NCI-H2029 (cell line): Measurements from ENCODE around the gene PCK2.

Experiments
- DNase-seq: peaks from one replicate; lab custom pipeline; 2025; lab: John Stamatoyannopoulos, UW

PCK2 gene

DNA sequence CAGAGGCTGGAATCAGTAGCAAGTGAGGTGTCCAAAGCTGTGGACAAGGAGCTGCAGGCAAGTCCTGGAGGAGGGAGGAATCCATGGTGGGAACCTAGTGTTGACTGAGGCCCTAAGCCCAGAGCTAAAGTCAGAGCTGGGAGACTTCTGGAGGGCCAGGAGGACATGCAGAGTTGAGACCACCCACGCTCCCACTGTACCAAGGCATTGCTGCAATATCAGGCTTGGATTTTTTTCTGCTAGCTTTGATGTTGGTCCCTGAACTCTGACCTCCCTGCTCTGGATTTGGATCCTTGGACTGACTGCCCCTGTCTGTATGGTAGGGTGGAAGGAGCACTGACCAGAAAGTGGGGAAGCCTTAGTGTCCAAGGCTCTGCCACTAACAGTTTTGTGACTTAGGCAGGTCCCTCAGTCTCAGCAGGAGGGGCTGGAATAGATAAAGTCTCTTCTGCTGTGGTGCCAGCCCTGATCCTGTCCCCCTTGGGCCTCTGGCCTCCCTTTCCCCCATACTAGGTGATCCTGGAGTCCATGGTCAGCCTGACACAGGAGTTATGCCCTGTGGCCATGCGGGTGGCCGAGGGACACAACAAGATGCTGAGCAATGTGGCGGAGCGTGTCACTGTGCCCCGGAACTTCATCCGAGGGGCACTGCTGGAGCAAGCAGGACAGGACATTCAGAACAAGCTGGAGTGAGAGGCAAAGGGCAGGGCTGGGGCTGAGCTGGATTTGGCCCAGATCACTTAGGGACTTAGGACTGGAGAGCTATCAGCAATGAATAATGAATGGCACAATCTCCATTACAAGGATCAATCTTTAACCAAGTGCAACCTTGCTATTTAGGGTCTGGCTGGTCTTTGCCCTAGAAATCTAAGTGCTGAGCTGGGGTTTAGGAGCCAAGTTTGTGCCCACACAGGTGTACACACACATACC, 32.9 kb upstream of the PCK2 start:
- DNase-seq, result no peak

DNA sequence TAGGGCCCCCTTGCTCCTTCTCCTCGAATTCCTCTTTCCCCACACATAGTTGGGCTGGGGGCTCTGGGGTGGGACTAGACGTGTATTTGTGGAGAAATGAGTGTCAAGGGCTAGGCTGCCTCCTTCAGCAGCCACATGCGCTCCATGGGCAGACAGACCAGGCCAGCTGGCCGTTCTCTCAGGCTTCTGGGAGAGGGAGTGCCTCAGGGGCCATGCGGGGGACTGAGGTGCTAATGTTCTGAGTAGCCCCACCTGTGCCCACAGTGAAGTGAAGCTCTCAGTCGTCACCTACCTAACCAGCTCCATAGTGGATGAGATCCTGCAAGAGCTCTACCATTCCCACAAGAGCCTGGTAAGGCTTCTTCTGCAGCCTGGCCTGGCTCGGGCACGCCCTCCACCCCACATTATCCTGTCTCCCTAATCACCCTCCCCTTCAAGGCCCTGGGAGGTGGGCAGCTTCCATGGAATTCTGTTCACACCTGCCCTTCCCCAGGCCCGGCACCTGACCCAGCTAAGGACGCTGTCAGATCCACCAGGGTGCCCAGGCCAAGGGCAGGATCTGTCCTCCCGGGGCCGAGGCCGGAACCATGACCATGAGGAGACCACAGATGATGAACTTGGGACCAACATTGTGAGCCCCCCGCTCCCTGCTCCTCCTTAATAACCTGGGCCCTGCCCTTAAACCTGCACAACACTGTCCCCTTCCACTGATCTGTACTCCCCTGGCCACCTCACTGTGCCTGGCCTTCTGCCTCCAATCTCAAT, 31.7 kb upstream of the PCK2 start:
- no peak for DNase-seq

DNA sequence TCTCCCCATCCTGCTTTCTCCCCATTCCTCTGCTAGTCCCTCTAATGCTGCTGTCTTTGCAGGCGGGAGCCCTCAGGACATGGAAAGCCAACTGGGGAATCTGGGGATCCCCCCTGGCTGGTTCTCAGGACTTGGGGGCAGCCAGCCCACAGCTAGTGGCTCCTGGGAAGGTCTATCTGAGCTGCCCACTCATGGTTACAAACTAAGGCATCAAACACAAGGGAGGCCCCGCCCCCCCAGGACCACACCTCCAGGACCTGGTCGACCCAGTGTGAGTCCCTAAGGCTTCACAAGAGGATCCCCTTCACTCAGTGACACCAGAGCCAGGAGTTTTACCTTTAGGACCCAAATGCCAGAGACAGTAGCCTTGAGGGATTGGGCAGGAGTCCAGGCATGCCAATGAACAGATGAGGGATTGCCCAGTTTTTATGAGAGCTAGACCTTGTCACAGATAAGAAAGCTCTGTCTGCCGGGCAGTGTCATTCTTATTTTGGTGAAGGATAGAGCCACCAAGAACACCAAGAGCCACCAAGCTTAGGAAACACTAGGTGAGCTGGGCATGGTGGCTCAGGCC, 30.8 kb upstream of the PCK2 start:
- DNase-seq, result no peak

DNA sequence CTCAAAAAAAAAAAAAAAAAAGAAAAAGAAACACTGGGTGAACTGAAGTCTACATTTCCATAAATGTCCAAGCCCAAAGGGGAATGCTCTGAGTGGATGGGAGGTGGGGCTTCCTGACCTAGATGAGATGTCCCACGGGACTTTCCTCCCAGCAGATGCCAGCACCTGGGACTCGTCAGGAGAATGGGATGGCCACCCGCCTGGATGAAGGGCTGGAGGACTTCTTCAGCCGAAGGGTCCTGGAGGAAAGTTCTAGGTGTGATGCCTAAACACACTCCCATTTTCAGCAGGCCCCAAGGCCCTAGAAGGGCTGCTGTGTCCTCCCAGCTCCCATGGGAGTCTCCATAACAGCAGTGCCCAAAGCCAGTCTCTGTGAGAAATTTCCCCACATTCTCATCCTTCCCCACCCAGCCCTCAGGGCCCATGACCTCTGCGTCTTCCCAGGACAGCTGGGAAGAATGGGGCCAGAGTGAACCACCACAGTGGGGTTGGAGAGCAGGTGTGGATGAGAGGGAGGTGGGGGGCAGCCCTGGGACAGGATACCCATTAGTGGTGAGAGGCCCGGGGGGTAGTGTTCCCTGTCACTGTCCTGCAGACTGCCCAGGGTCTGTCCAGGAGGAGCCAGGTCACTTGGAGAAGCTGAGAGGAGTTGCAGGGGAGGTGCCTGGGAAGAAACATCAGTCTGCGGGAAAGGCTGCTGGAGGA, 29.9 kb upstream of the PCK2 start:
- no peak for DNase-seq

DNA sequence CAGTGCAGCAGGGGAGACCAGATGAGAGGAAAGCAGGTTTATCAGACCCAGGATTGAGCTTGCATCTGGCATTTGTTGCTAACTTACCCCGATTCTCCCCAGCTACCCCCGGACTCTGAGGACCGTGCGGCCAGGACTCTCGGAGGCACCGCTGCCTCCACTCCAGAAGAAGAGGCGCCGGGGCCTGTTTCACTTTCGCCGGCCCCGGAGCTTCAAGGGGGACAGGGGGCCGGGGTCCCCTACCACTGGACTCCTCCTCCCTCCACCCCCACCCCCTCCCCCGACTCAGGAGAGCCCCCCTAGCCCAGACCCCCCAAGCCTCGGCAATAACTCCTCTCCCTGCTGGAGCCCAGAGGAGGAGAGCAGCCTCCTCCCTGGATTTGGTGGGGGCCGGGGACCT, 29.3 kb upstream of the PCK2 start:
- no peak for DNase-seq

DNA sequence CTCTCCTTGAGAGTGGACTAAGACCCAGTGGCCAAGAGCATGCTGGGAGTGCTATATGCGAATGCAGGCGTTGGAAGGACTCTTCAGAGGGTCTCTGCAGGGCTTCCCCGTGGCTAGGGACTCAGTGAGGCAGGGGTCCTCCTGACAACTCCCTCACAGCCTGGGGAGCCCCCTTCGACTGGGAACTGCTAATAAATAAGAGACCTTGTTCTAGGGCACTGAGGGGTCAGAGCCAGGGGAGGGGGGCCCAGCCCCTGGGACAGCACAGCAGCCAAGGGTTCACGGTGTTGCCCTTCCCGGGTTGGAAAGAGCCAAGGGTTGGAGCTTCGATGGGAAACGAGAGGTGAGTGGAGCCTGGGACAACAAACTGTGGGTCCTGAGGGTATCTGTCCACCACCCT, 28.7 kb upstream of the PCK2 start:
- no peak for DNase-seq

DNA sequence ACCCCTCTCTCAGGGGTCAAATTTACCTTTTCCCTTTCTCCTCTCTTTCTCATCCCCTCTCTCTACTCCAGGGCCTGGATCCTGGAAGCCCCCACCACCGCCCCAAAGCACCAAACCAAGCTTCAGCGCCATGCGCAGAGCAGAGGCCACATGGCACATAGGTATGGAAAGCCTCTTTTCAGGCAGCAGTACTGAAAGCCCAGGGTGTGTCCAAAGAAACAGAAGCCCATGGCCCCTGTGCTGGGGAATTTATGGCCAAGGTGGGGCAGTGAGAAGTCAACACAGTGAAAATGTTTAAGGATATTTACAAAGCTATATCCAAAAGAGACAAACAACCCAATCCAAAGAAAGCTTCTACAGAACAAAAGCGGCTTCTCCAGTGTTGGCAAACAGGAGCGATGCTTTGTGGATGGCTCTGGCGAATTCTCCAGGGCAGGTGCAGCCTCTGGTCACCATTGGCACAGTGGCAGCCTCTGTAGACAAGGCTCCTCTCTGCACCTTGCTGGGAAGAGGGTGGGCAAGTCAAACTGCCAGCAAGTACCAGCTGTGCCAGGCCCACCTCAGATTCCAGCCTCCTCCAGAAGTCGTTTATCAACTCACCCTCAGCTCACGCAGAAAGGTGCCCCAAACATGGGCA, 27.5 kb upstream of the PCK2 start:
- no peak for DNase-seq

DNA sequence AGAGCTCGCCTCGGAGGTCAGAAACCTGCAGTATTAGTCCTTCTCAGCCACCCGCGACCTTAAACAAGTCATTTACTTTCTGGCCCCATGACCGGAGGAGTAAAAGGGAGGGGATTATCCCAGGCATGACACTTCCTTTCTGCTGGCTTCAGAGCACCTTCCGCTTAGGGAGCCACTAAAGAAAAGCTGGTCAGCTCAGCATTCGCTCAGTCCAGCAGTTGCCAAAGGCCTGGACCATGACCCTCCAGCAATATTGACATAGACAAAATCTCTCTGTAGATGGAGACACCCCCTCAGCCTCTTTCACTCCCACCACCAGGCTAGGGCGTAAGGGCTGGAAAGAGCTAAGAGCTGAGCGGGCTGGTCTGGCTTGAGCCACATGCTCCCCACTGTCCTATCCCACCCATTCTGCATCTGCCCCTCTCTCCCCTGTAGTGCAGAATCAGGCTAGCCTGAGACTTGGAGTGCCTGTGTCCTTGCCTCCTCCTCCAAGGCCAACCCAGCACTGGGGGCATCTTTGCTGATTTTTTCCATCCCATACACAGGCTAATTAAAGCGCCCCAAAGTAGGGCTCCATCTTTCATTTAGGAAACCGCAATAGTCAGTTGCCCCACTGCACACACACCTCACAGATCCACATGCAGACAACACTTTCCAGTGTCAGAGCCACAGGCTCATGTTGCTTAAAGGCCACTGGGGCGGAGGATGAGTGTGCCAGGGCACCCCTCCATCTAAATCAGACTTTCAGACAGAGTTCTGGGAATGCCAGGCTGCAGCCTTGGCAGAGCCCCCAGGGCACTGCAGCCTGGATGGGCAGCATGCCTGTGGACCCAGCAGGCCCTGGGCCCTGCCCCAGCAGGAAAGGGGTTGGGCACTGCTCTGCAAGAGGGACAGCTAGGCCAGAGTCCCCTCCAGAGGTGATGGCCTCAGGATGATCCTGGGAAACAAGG, 26.7 kb upstream of the PCK2 start:
- no peak for DNase-seq

DNA sequence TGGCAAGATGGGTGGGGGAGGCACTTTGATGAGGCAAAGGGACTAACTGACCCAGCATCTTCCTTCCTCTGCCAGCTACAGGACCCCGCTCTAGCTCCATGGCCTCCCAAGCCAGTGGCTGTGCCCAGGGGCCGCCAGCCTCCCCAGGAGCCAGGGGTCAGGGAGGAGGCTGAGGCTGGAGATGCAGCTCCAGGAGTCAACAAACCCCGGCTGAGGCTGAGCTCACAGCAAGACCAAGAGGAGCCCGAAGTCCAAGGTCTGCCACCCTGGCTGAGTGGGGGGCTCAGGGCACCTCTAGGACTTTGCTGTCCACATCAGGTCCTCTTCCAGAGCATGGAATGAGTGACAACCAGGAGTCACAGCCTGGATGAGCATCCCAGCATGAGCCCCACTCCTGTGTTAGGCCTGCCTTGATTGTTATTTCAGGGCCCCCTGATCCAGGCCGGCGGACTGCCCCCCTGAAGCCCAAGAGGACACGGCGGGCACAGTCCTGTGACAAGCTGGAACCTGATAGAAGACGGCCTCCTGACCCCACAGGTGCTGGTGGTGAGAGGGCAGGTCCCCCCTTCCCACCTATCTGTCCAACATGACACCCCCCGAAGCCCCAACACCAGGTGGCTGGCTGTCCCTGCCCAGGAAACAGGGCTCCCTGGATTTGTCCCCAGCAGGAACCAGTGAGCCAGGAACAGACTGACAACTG, 25.2 kb upstream of the PCK2 start:
- DNase-seq, result no peak

DNA sequence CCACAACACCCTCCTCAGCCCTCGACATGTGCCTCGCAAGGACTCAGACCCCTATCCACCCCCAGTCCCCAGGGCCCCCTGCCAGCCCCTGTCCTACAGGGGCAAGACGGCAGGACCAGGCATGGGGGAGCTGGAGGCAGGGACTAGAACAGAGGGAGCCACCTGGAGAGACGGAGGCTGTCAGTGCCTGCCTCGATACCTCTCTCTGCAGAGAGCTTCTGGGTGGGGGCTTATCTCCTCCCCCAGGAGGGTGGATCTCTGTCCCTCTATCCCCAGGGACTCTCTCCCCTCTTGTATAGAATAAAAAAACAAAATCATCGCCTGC, 24.7 kb upstream of the PCK2 start:
- DNase-seq, result no peak

DNA sequence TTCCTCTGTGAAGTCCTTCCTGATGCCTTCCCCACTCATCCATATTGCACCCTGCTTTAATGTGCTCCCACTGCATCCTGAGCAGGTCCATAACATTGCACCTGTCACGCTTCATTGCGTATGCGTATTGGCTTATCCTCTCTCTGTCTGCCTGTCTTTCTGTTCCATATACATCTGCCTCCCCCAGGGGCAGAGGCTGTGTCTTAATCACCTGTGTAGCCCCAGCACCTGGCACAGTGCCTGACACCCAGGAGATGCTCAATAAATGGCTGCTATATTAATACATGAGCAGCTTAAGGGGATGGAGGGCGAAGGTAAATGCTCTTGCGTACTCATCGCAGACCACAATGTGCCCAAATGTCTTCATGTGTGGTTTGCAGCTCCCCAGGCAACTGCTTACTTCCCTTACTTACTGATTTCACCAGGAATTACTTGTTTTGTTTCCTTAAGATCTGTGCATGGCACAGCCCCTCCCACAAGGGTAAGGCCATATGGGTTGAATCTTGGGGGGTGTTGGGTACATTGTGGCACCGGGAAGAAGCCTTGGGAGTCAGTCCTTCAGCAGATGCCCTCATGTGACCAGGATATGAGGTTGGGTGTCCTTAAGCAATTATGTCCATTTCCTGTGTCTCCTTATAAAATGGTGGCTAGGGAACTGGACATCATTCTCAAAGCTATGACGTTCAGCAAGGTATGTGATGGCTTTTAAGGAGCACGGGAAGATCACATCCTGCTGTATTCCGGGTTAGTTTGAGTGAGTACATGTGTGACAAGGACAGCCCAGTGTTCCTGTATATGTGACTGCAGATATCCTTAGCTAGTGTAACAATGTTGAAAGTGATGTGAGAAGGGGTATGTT, 23.6 kb upstream of the PCK2 start:
- DNase-seq, result no peak

DNA sequence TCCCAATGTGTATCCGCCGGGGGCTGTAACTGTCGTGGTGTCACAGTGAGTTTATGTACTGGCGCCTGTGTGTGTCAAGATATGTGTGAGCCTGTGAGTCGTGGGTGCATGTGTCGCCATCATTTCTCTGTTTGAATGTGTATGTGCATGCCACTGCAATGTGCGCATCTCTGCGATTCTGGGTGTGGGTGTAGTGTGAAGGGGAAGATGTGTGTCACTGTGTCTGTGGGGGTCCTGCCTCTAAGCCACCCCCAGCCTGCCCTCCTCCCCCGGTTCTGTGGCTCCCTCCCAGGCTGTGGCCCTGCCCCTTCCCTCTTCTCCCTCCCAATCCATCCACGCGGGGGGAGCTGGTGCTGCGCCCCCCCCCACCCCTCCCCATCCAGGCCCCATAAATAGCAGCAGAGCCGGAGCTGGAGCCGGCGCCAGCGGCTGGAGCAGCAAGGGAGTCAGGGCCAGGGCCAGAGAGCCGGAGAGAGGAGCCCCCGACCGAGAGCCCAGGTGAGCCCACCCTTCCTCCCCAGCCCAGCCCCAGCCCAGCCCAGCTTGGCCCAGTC, 22.9 kb upstream of the PCK2 start, which contains the start of gene CPNE6:
Gene CPNE6, plus strand, starts transcription at position 419 of the 554 bp plus-strand sequence. CDS start 1,375 bp downstream, outside the sequence.
- no peak for DNase-seq

DNA sequence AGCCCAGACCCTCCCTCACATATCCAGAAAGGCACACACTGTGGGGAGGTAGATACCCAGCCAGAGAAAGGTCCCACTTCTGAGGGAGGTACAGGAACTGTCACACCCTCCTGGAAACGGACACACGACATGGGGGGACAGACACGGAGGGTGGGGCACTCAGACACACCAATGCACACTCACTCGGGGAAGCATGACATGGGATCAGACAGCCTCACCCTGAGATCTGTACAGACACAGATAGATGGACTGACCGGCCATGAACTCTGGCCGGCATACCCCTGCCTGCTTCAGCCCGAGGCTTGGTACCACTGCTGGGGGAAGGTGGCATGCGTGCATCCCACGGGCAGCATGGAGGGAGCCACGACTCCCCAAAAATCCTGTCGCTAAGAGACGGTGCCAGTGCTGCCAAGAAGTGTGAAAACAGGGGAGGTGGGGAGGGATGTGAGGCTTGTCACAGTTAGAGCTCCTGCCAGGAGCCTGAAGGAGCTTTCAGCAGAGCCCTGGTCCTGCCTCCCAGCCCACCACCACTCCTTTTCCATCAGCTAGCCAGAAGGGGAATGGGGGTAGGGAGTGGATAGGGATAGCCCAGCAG, 22.2 kb upstream of the PCK2 start:
- no peak for DNase-seq

DNA sequence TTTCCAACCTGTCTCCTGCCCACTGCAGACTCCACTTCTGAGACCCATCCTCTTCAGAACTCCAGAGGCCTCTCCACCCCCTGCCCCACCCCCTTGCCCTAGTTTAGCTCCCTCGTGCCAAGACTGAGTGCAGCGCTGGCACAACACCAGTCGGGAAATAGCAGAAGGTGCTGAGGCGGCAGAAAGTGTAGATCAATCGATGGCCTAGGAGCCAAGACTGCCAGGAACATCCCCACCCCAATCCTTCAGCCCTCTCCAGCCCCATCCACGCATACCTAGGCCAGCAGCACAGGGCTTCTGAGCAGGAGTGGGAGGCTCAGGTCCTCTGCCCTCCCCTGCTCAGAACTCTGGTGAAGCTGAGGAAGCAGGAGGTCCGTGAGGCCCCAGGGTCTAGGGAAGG, 21.7 kb upstream of the PCK2 start:
- DNase-seq, result no peak

DNA sequence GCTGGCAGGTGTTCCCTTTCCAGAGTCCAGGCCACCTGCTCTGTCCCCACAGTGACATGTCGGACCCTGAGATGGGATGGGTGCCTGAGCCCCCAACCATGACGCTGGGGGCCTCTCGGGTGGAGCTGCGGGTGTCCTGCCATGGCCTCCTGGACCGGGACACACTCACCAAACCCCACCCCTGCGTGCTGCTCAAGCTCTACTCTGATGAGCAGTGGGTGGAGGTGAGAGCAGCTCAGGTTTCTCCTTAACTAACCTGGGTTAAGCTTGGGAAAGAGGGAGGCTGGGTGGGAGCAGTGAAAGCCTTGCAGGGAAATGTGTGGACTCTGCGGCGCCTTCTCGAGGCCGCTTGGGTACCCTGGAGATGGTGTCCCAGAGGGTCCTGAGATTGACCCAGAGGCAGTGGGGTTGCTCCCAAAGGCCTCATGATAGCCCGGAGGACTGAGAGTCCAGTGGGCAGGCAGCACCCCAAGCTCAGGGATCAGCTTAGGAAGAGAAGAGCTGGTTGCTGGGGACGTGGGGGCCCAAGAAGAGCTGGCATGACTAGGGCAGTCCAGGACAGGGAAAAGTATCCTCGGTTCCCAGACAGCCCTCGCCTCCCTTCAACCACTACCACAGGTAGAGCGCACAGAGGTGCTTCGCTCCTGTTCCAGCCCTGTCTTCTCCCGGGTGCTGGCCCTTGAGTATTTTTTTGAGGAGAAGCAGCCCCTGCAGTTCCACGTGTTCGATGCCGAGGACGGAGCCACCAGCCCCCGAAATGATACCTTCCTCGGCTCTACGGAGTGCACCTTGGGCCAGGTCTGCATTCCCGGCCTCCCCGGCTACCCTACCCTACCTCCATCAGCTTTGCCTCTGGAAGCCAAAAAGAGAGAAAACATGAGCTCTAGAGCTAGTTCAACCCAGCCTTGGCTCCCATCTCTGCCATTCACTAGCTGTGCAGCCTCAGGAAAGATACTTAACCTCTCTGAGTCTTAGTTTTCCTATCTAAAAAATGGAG, 20.9 kb upstream of the PCK2 start:
- DNase-seq, result no peak

DNA sequence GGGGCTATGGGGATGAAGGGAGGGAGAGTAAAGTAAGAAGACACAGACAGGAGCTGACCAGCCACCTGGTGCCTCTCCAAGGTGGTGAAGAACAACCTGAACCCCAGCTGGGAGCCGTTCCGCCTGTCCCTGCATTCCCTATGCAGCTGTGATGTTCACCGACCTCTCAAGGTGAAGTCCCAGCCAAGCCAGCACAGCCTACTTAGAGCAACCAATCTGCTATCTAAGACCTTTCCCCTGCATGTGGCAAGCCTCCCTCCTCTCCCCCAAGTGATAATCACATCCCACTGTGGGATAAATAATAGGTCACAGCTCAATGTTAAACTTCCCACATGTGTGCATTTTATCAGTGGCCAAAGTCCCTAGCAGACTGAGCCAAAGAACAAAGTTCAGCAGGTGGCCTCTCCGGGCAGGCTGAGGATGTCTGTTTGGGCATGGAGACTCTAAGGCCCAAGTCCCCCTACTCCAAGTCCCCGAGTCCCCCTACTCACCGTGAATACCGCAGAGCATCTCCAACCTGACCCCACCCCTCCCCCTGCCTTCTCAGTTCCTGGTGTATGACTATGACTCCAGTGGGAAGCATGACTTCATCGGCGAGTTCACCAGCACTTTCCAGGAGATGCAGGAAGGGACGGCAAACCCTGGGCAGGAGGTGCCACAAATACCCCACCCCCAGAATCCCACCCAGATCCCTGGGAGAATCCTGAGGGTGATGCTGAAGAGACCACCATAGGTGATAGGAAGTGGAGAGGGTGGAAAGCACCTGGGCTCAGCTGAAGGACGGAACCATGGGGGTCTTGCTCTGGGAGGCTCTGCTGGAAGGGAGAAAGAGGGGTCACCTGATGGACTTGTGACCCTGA, 19.3 kb upstream of the PCK2 start:
- DNase-seq, result no peak
